SK-N-SH (cell line): ENCODE results near the gene TUBB1. TPM values are rescaled to one million over a fixed set of nuclear protein-coding genes. Genes with fewer than 3 reads are reported as not detected.

Experiments
- CTCF ChIA-PET: fragments of 300-600, 350-600 bp; formaldehyde crosslinking; extraction: SDS; loops from one replicate; lab custom pipeline; 2021; lab: Yijun Ruan, JAX
- POLR2A ChIA-PET: fragments of 350-600 bp; sonication (Branson Sonifier 250); formaldehyde crosslinking; extraction: SDS; loops from one replicate; lab custom pipeline; 2020; ENCODE audit warnings: antibody characterized with exemption, inconsistent platforms; lab: Yijun Ruan, JAX
- DNase-seq: peaks from one replicate; pipeline ENCODE4 v3.0.0; 2012
- H2AFZ ChIP-seq: fragments of 200-600 bp; sonication (generic); 2 replicates; pipeline ENCODE4 v1.8.1; 2016; ENCODE audit warnings: antibody characterized with exemption, mild to moderate bottlenecking, low read depth
- H3F3A ChIP-seq: fragments of 200-600 bp; sonication (generic); replicated peaks from 2 replicates; pipeline ENCODE3; 2016; ENCODE audit warnings: antibody characterized with exemption, mild to moderate bottlenecking; ENCODE audit not compliant: insufficient read depth
- H3K27ac ChIP-seq, 2 experiments: fragments of 200-500 bp in 1 of 2; fragments of 200-600 bp in 1 of 2; sonication (Bioruptor generic) in 1 of 2; sonication (generic), shearing (Covaris generic) in 1 of 2; 2 replicates each; pipeline versions ENCODE4 v1.5.1 to v1.6.1; 2014 to 2016; ENCODE audit warnings: low read depth in 2 of 2, inconsistent platforms in 1 of 2, low read length in 1 of 2, mild to moderate bottlenecking in 1 of 2, mixed read lengths in 1 of 2
- H3K27me3 ChIP-seq: fragments of 200-600 bp; sonication (generic), shearing (Covaris generic); 2 replicates; pipeline ENCODE4 v1.6.1; 2016; ENCODE audit warnings: mixed run types; ENCODE audit not compliant: insufficient read depth
- H3K36me3 ChIP-seq, 2 experiments: fragments of 200-500 bp in 1 of 2; fragments of 200-600 bp in 1 of 2; sonication (Bioruptor generic) in 1 of 2; sonication (generic) in 1 of 2; replicated peaks in 1 of 2; 2 replicates each; pipeline versions ENCODE3 to v1.5.1; 2014 to 2016; ENCODE audit warnings: low read length in 1 of 2, mild to moderate bottlenecking in 1 of 2; ENCODE audit not compliant: insufficient read depth in 2 of 2, control insufficient read depth in 1 of 2
- H3K4me1 ChIP-seq, 2 experiments: fragments of 200-500 bp in 1 of 2; fragments of 200-600 bp in 1 of 2; sonication (Bioruptor generic) in 1 of 2; sonication (generic), shearing (Covaris generic) in 1 of 2; 2 replicates each; pipeline versions ENCODE4 v1.5.1 to v1.6.1; 2014 to 2016; ENCODE audit warnings: low read depth in 1 of 2, low read length in 1 of 2, mixed run types in 1 of 2; ENCODE audit not compliant: insufficient read depth in 2 of 2, control insufficient read depth in 1 of 2
- H3K4me2 ChIP-seq: fragments of 200-600 bp; sonication (generic), shearing (Covaris generic); 2 replicates; pipeline ENCODE4 v1.6.1; 2017; ENCODE audit warnings: mixed run types
- H3K4me3 ChIP-seq, 2 experiments: fragments of 200-500 bp in 1 of 2; fragments of 200-600 bp in 1 of 2; sonication (Bioruptor generic) in 1 of 2; sonication (generic), shearing (Covaris generic) in 1 of 2; 2 replicates each; pipeline versions ENCODE4 v1.5.1 to v1.8.1; 2014 to 2016; ENCODE audit warnings: low read depth in 2 of 2, inconsistent platforms in 1 of 2, low read length in 1 of 2, mild to moderate bottlenecking in 1 of 2, mixed read lengths in 1 of 2, moderate library complexity in 1 of 2
- H3K79me2 ChIP-seq: fragments of 200-600 bp; sonication (generic); 2 replicates; pipeline ENCODE4 v1.8.1; 2017; ENCODE audit warnings: mild to moderate bottlenecking; ENCODE audit not compliant: insufficient read depth
- H3K9ac ChIP-seq: fragments of 200-600 bp; sonication (generic); 2 replicates; pipeline ENCODE4 v1.6.1; 2017; ENCODE audit warnings: mixed run types
- H3K9me2 ChIP-seq: fragments of 200-600 bp; sonication (generic); 2 replicates; pipeline ENCODE4 v1.6.1; 2017; ENCODE audit warnings: mixed run types
- H3K9me3 ChIP-seq: fragments of 200-600 bp; sonication (generic); 2 replicates; pipeline ENCODE4 v1.6.1; 2017; ENCODE audit warnings: mixed run types, mild to moderate bottlenecking, moderate library complexity
- H4K20me1 ChIP-seq: fragments of 200-600 bp; sonication (generic); 2 replicates; pipeline ENCODE4 v1.6.1; 2017; ENCODE audit warnings: mild to moderate bottlenecking, mixed run types; ENCODE audit not compliant: insufficient read depth
- CHD2 ChIP-seq: fragments of 150-350 bp; IDR thresholded peaks from 2 replicates; pipeline ENCODE4 v1.6.1; 2018; ENCODE audit warnings: low read length; ENCODE audit not compliant: partially characterized antibody
- ELF1 ChIP-seq: IDR thresholded peaks from 2 replicates; pipeline ENCODE4 v1.4.0; 2012
- EP300 ChIP-seq, 2 experiments: IDR thresholded peaks; 2 replicates each; pipeline versions ENCODE4 v1.4.0 to v1.6.1; 2012; ENCODE audit warnings: borderline replicate concordance in 1 of 2, low read depth in 1 of 2, low read length in 1 of 2
- EZH2phosphoT487 ChIP-seq: fragments of 200-600 bp; sonication (generic); IDR thresholded peaks from 2 replicates; pipeline ENCODE4 v1.6.1; 2017; ENCODE audit warnings: low read depth, mixed run types, mild to moderate bottlenecking, antibody characterized with exemption, moderate library complexity, borderline replicate concordance
- GATA2 ChIP-seq: sonication (generic); formaldehyde crosslinking; IDR thresholded peaks from 2 replicates; pipeline ENCODE4 v1.5.0; 2020; ENCODE audit warnings: mild to moderate bottlenecking, missing genetic modification reagents
- JUND ChIP-seq: IDR thresholded peaks from 2 replicates; pipeline ENCODE4 v1.4.0; 2012
- RFX5 ChIP-seq: IDR thresholded peaks from 2 replicates; pipeline ENCODE4 v1.6.1; 2012; ENCODE audit warnings: mild to moderate bottlenecking, improper control_type of control experiment, low read length
- SIN3A ChIP-seq: IDR thresholded peaks from 2 replicates; pipeline ENCODE4 v1.6.1; 2012; ENCODE audit warnings: low read depth, mild to moderate bottlenecking, low read length, moderate library complexity, borderline replicate concordance
- SMC3 ChIP-seq: IDR thresholded peaks from 2 replicates; pipeline ENCODE4 v1.6.1; 2012; ENCODE audit warnings: low read depth, low read length, improper control_type of control experiment
- TEAD4 ChIP-seq: IDR thresholded peaks from 2 replicates; pipeline ENCODE4 v1.4.0; 2012; ENCODE audit warnings: mild to moderate bottlenecking, borderline replicate concordance; ENCODE audit not compliant: insufficient read depth
- WGBS: methylation state at CpG from one replicate; pipeline ENCODE4 v1.1.6; 2017; ENCODE audit warnings: low lambda C conversion rate; 5-methylcytosine and 5-hydroxymethylcytosine counted together
- polyA plus RNA-seq, 3 experiments: library from polyadenylated mRNA; depleted of rRNA; stranded (reverse); fragments of >200 nt; gene quantifications; 2 replicates each; pipeline ENCODE4 v1.2.3, GENCODE V29; 2012
- TF ChIP-seq, protein P1 (sequence below): IDR thresholded peaks from 2 replicates; pipeline ENCODE4 v1.6.1; 2012; ENCODE audit warnings: mild to moderate bottlenecking, low read depth, low read length, moderate library complexity
- TF ChIP-seq, protein P2 (sequence below): IDR thresholded peaks from 2 replicates; pipeline ENCODE4 v1.4.0; 2012; ENCODE audit warnings: low read depth, borderline replicate concordance
- TF ChIP-seq, protein P3 (sequence below): fragments of 150-350 bp; IDR thresholded peaks from 2 replicates; pipeline ENCODE4 v1.6.1; 2017; ENCODE audit warnings: antibody characterized with exemption, low read length, low read depth, borderline replicate concordance

TUBB1 gene
- polyA plus RNA-seq, 1 of the 3 experiments (the other 2 are of a cell fraction): not detected

DNA sequence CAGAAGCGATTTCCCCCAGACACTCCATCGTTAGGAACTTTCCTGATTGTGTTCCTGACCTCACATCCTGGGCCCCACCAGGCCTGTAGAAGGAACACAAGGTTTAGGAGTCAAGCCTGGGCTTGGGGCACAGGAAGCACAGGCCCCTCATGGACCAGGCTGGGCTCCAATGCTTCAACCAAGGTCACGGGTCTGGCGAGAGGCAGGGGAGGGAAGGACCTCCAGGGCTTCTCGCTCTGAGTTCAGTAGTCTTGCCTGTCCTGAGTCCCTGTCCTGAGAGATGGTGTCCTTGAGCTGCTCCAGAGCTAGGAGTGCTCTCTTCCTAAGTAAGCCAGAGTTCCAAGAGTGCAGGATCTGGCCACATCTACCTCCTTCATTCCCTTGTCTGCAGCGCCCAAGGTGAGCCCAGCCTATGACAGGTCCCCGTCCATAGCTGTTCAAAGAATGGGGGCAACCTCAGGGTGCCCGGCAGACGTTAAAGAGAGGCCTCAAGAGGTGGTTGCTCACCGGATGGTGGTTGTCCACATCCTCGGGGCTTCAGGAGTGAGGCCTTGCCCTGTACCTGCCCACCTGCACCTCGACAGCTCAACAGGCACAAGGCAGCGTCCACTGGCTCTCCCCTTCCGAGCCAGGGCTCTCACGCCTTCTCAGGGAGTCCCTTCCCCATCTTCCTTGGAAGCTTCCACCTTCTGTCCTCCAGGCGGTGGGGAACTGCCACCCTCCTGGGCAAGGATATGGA is 1.6 kb upstream of the TUBB1 start:
- peaks cover 13 to 42% of the 10 kb centered on the region in 2 experiments for H3K4me1 ChIP-seq
- H4K20me1 ChIP-seq: no peaks in the 10 kb centered on the region
- no peaks in the 10 kb centered on the region for H3K9me2 ChIP-seq
- H3K79me2 ChIP-seq: peaks cover 9% of the 10 kb centered on the region; the same call in 1 of the 2 replicates
- TF ChIP-seq, protein P1, sequence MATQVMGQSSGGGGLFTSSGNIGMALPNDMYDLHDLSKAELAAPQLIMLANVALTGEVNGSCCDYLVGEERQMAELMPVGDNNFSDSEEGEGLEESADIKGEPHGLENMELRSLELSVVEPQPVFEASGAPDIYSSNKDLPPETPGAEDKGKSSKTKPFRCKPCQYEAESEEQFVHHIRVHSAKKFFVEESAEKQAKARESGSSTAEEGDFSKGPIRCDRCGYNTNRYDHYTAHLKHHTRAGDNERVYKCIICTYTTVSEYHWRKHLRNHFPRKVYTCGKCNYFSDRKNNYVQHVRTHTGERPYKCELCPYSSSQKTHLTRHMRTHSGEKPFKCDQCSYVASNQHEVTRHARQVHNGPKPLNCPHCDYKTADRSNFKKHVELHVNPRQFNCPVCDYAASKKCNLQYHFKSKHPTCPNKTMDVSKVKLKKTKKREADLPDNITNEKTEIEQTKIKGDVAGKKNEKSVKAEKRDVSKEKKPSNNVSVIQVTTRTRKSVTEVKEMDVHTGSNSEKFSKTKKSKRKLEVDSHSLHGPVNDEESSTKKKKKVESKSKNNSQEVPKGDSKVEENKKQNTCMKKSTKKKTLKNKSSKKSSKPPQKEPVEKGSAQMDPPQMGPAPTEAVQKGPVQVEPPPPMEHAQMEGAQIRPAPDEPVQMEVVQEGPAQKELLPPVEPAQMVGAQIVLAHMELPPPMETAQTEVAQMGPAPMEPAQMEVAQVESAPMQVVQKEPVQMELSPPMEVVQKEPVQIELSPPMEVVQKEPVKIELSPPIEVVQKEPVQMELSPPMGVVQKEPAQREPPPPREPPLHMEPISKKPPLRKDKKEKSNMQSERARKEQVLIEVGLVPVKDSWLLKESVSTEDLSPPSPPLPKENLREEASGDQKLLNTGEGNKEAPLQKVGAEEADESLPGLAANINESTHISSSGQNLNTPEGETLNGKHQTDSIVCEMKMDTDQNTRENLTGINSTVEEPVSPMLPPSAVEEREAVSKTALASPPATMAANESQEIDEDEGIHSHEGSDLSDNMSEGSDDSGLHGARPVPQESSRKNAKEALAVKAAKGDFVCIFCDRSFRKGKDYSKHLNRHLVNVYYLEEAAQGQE: no peak
- TF ChIP-seq TEAD4 (no peak), EZH2phosphoT487 (no peak), SIN3A (no peak)
- H2AFZ ChIP-seq: no peak overlapping the region
- ChIA-PET POLR2A (interaction anchor here (2.4 kb wide), 1 partner anchor 14 kb away, joined by 7 read pairs; the partner anchor contains the start of gene ATP5F1E), CTCF (interaction anchor here (0.8 to 1.9 kb wide), 3 partner anchors 12 to 205 kb away, joined by 4 to 9 read pairs (median 4); no protein-coding TSS in a partner anchor)
- no peak overlapping the region for H3K4me3 ChIP-seq
- no peak for DNase-seq
- peaks cover 0 to 3% of the 10 kb centered on the region in 2 experiments for H3K36me3 ChIP-seq
- H3K27ac ChIP-seq: no peak overlapping the region; a peak in 1 of 4 replicates
- no peak overlapping the region for H3K9ac ChIP-seq
- 97% methylated on average over 16 of the region's 16 CpGs for WGBS
- H3F3A ChIP-seq: peaks cover 29% of the 10 kb centered on the region
- no peak overlapping the region for H3K4me2 ChIP-seq
- H3K9me3 ChIP-seq: no peaks in the 10 kb centered on the region
- H3K27me3 ChIP-seq: no peaks in the 10 kb centered on the region

GRCh38 chr20:59018817-59019216 is 412 bp upstream of the TUBB1 start:
- Histone ChIP-seq H3K4me2 (no peak overlapping the region), H3K27me3 (no peaks in the 10 kb centered on the region), H4K20me1 (no peaks in the 10 kb centered on the region), H3K4me1 (peaks cover 12 to 42% of the 10 kb centered on the region in 2 experiments), H3K4me3 (no peak overlapping the region), H3K9me3 (no peaks in the 10 kb centered on the region), H2AFZ (no peak overlapping the region), H3K79me2 (peaks cover 9% of the 10 kb centered on the region; the same call in 1 of the 2 replicates), H3K27ac (no peak overlapping the region), H3K36me3 (peaks cover 9 to 10% of the 10 kb centered on the region in 2 experiments), H3K9ac (no peak overlapping the region), H3F3A (peaks cover 28% of the 10 kb centered on the region), H3K9me2 (no peaks in the 10 kb centered on the region)
- no peak for DNase-seq
- ChIA-PET POLR2A (interaction anchor here (2.4 kb wide), 1 partner anchor 13 kb away, joined by 7 read pairs; the partner anchor contains the start of gene ATP5F1E), CTCF (interaction anchor here (0.7 kb wide), 1 partner anchor 27 kb away, joined by 3 read pairs; no protein-coding TSS in a partner anchor)
- 88% methylated on average over 5 of the region's 10 CpGs for WGBS
- TF ChIP-seq, protein P2, sequence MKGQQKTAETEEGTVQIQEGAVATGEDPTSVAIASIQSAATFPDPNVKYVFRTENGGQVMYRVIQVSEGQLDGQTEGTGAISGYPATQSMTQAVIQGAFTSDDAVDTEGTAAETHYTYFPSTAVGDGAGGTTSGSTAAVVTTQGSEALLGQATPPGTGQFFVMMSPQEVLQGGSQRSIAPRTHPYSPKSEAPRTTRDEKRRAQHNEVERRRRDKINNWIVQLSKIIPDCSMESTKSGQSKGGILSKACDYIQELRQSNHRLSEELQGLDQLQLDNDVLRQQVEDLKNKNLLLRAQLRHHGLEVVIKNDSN: no peak
- no peak for TF ChIP-seq RFX5
- TF ChIP-seq SMC3: no peak
- no peak for TF ChIP-seq EP300 (IDR thresholded peaks at IDR 0.05; ENCODE audit: borderline replicate concordance in 1 of 2, low read depth in 1 of 2, low read length in 1 of 2)
- TF ChIP-seq JUND: no peak
- TF ChIP-seq GATA2: no peak
- no peak for TF ChIP-seq ELF1
- TF ChIP-seq, protein P3, sequence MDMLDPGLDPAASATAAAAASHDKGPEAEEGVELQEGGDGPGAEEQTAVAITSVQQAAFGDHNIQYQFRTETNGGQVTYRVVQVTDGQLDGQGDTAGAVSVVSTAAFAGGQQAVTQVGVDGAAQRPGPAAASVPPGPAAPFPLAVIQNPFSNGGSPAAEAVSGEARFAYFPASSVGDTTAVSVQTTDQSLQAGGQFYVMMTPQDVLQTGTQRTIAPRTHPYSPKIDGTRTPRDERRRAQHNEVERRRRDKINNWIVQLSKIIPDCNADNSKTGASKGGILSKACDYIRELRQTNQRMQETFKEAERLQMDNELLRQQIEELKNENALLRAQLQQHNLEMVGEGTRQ: no peak
- TF ChIP-seq EZH2phosphoT487: no peak
- TF ChIP-seq CHD2: no peak
- TF ChIP-seq, protein P1: no peak
